Progenitor cell of endocrine pancreas (in vitro differentiated cells): ENCODE measurements around the gene CYBC1. TPM values are rescaled to one million over a fixed set of nuclear protein-coding genes. Genes with fewer than 3 reads are reported as not detected.

Experiments
- DNase-seq: peaks from one replicate; pipeline ENCODE4 v3.0.0; 2021; ENCODE audit warnings: low spot score; ENCODE audit not compliant: unreplicated experiment
- H3K27ac Mint-ChIP-seq: 2 replicates; pipeline ENCODE4 v1.8.0; 2021; ENCODE audit warnings: mild to moderate bottlenecking, moderate library complexity, mixed read lengths
- H3K27me3 Mint-ChIP-seq: 2 replicates; pipeline ENCODE4 v1.8.0; 2021; ENCODE audit warnings: mixed read lengths
- H3K36me3 Mint-ChIP-seq: 2 replicates; pipeline ENCODE4 v1.8.0; 2022; ENCODE audit warnings: mixed read lengths; ENCODE audit not compliant: insufficient read depth
- H3K4me1 Mint-ChIP-seq: 2 replicates; pipeline ENCODE4 v1.8.0; 2021; ENCODE audit warnings: low read depth, mixed read lengths
- H3K4me3 Mint-ChIP-seq: 2 replicates; pipeline ENCODE4 v1.8.0; 2021; ENCODE audit warnings: low read depth, mild to moderate bottlenecking, moderate library complexity, mixed read lengths
- H3K9me3 Mint-ChIP-seq: 2 replicates; pipeline ENCODE4 v1.8.0; 2021; ENCODE audit warnings: low read depth, mixed read lengths
- total RNA-seq: library from RNA; stranded (reverse); gene quantifications from 2 replicates; pipeline ENCODE4 v1.2.1, GENCODE V29; 2021
- TF ChIP-seq, protein P1 (sequence below): fragments of 200-600 bp; sonication (generic); IDR thresholded peaks from one replicate; pipeline ENCODE4 v1.5.0; 2021; ENCODE audit warnings: antibody characterized with exemption, mild to moderate bottlenecking; ENCODE audit not compliant: unreplicated experiment

CYBC1 gene
- total RNA-seq, 1 donor from 2014 or later, result 117 TPM

DNA sequence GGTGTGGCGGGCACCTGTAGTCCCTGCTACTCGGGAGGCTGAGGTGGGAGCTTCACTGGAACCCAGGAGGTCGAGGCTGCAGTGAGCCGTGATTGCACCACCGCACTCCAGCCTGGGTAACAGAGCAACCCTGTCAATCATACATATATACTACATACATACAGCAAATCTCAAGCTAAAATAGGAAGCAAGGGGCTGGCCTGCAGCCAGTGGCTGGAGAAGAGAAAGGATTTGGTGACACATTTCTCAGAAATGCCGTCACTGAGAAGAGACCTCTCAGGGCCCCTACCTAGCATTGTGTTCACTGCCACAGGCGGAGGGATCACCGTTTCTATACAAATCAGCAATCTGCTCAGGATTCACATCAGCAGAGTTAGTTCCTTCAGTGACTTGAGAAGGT, 24.9 kb upstream of the CYBC1 start:
- Mint-ChIP-seq H3K4me3 (no peak overlapping the region), H3K36me3 (peaks cover 18% of the 10 kb centered on the region), H3K27me3 (no peaks in the 10 kb centered on the region), H3K4me1 (no peaks in the 10 kb centered on the region), H3K27ac (no peak overlapping the region), H3K9me3 (no peaks in the 10 kb centered on the region)
- TF ChIP-seq, protein P1, sequence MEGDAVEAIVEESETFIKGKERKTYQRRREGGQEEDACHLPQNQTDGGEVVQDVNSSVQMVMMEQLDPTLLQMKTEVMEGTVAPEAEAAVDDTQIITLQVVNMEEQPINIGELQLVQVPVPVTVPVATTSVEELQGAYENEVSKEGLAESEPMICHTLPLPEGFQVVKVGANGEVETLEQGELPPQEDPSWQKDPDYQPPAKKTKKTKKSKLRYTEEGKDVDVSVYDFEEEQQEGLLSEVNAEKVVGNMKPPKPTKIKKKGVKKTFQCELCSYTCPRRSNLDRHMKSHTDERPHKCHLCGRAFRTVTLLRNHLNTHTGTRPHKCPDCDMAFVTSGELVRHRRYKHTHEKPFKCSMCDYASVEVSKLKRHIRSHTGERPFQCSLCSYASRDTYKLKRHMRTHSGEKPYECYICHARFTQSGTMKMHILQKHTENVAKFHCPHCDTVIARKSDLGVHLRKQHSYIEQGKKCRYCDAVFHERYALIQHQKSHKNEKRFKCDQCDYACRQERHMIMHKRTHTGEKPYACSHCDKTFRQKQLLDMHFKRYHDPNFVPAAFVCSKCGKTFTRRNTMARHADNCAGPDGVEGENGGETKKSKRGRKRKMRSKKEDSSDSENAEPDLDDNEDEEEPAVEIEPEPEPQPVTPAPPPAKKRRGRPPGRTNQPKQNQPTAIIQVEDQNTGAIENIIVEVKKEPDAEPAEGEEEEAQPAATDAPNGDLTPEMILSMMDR, result no peak
- DNase-seq, result no peak

- Mint-ChIP-seq H3K27me3 (no peaks in the 10 kb centered on the region), H3K4me3 (no peak overlapping the region), H3K4me1 (no peaks in the 10 kb centered on the region), H3K36me3 (peaks cover 21% of the 10 kb centered on the region), H3K27ac (no peak overlapping the region), H3K9me3 (no peaks in the 10 kb centered on the region)
- TF ChIP-seq, protein P1, result no peak
- DNase-seq, result no peak
These were observed 23.9 kb upstream of the CYBC1 start for GRCh38 chr17:82474223-82475010.

DNA sequence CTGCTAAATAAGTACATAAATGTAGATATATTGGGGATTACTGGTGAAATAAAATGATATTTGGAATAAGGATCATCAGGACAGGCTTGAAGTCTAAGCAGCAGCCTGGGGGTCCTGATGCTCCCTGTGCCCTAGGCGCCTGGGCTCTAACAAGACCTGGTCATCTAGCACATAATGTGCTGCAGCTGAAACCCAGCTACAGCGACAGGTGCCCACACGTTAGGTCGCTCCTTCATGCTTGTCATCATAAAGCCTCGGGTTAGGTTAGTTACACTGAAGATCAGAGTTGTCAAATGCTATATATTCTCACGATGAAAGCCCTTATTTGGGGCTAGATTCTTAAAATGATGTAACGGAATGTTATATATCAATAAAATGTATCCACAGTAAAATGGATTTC, 19.5 kb upstream of the CYBC1 start:
- Mint-ChIP-seq H3K27ac (no peak overlapping the region), H3K4me3 (no peak overlapping the region), H3K27me3 (no peaks in the 10 kb centered on the region), H3K9me3 (no peaks in the 10 kb centered on the region), H3K4me1 (no peaks in the 10 kb centered on the region), H3K36me3 (peaks cover 32% of the 10 kb centered on the region)
- TF ChIP-seq, protein P1, result no peak
- DNase-seq, result no peak

DNA sequence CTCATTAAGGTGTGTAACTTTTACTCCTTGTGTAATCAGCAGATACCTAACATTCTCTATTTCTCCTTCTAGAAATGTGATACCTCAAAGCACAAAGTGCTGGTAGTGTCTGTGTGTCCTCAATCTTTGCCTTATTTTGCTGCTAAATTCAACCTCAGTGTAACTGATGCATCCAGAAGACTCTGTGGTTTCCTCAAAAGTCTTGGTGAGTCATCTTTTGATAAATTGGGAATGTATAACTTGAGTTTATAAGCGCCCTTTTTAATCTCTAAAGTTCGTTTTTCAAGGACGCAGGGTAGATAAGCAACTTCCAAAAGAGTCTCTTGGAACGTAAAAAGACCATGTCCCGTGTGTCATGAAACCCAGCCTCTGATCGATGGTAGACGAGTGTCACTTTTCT, 18.1 kb upstream of the CYBC1 start:
- no peaks in the 10 kb centered on the region for H3K4me1 Mint-ChIP-seq
- H3K36me3 Mint-ChIP-seq, result peaks cover 35% of the 10 kb centered on the region
- no peaks in the 10 kb centered on the region for H3K9me3 Mint-ChIP-seq
- no peak overlapping the region for H3K4me3 Mint-ChIP-seq
- DNase-seq, result no peak
- no peak overlapping the region for H3K27ac Mint-ChIP-seq
- no peaks in the 10 kb centered on the region for H3K27me3 Mint-ChIP-seq
- TF ChIP-seq, protein P1, result no peak

DNA sequence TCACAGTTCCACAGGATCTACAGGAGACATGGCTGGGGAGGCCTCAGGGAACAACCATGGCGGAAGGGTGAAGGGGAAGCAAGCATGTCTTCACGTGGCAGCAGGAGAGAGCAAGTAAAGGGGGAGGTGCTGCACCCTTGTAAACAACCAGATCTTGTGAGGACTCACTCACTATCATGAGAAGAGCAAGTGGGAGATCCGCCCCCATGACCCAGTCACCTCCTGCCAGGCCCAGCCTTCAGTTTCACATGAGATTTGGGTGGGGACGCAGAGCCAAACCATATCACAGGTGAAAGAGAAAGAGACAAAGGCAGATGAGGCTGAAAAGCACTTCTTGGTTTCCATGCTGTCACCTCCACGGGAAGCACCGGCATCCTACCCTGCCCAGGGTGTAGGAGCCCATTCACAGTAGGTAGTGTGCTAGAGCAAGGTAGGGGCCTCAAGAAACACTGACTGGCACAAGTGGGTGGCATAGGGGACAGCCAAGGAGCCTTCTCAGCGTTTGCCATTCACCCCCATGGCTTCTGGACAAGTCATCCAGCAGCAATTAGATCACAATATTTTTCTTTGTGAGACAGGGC, 14.6 kb upstream of the CYBC1 start:
- H3K27ac Mint-ChIP-seq, result no peak overlapping the region

More for the DNA sequence above, 14.6 kb upstream of the CYBC1 start:
- H3K4me1 Mint-ChIP-seq, result peaks cover 13% of the 10 kb centered on the region
- no peak for DNase-seq
- peaks cover 33% of the 10 kb centered on the region for H3K36me3 Mint-ChIP-seq
- TF ChIP-seq, protein P1, result no peak
- H3K27me3 Mint-ChIP-seq, result no peaks in the 10 kb centered on the region
- H3K4me3 Mint-ChIP-seq, result no peak overlapping the region
- no peaks in the 10 kb centered on the region for H3K9me3 Mint-ChIP-seq
